Esophagus squamous epithelium (tissue), 5 donors: ENCODE data around the gene DOCK2. TPM values are rescaled to one million over a fixed set of nuclear protein-coding genes. Genes with fewer than 3 reads are reported as not detected.

Experiments
- DNase-seq: peaks from one replicate; lab custom pipeline; 2025; lab: John Stamatoyannopoulos, UW
- H3K27ac ChIP-seq, 4 donors: fragments of 200-600 bp; sonication (generic); one replicate each; pipeline ENCODE4 v1.5.1; 2016 to 2019; ENCODE audit warnings: mild to moderate bottlenecking in 1 of 4
- H3K27me3 ChIP-seq, 4 donors: fragments of 200-600 bp; sonication (generic); 1 replicate in 3 of 4; 2 replicates in 1 of 4; pipeline versions ENCODE4 v1.5.1 to v1.6.0; 2017 to 2021; ENCODE audit warnings: antibody characterized with exemption in 1 of 4
- H3K36me3 ChIP-seq, 3 donors: fragments of 200-600 bp; sonication (generic); one replicate each; pipeline ENCODE4 v1.5.1; 2016 to 2019
- H3K4me1 ChIP-seq, 3 donors: fragments of 200-600 bp; sonication (generic); one replicate each; pipeline ENCODE4 v1.5.1; 2017 to 2019
- H3K4me3 ChIP-seq, 4 donors: fragments of 200-600 bp; sonication (generic); 1 replicate in 3 of 4; 2 replicates in 1 of 4; pipeline ENCODE4 v1.5.1; 2016 to 2019; ENCODE audit warnings: mild to moderate bottlenecking in 2 of 4, moderate library complexity in 1 of 4
- H3K9me3 ChIP-seq, 3 donors: fragments of 200-600 bp; sonication (generic); one replicate each; pipeline ENCODE4 v1.5.1; 2016 to 2019
- CTCF ChIP-seq, 6 experiments: fragments of 450-650 bp in 4 of 6; fragments of 200-600 bp in 2 of 6; sonication (generic) in 2 of 6; IDR thresholded peaks; one replicate each; pipeline ENCODE4 v1.5.1; 2016 to 2019; ENCODE audit warnings: antibody characterized with exemption in 6 of 6, mild to moderate bottlenecking in 4 of 6, moderate library complexity in 4 of 6
- POLR2A ChIP-seq, 4 donors: fragments of 450-650 bp; IDR thresholded peaks; one replicate each; pipeline ENCODE4 v1.6.1; 2017; ENCODE audit warnings: antibody characterized with exemption in 4 of 4, mild to moderate bottlenecking in 4 of 4, moderate library complexity in 3 of 4
- WGBS, 2 donors: methylation state at CpG; one replicate each; pipeline ENCODE4 v1.1.5; 2018; 5-methylcytosine and 5-hydroxymethylcytosine counted together
- intact Hi-C: fragments of 100-400 bp; cut with DNase I; formaldehyde crosslinking; loops from one replicate; pipeline ENCODE4 v1.15.0; 2022
- total RNA-seq, 4 donors: library from RNA; depleted of rRNA; stranded (reverse); fragments of >200 nt; gene quantifications; one replicate each; pipeline ENCODE4 v1.1.0, GENCODE V29; 2016
- donor health status: DM: yes; HTN: yes; CAD: no.

Gene DOCK2
- total RNA-seq, 4 donors from 2014 or later = 4.1 to 14.5 (median 10.0) TPM

GRCh38 chr5:169599451-169599850, 37.6 kb upstream of the DOCK2 start:
- H3K27ac ChIP-seq = no peak overlapping the region
- H3K9me3 ChIP-seq = no peaks in the 10 kb centered on the region
- 87 to 91% methylated on average over 4 of the region's 4 CpGs for WGBS, 2 donors
- no peak for DNase-seq
- intact Hi-C loops = no loop called here
- peaks cover 0 to 100% (median 0%) of the 10 kb centered on the region in 3 donors for H3K36me3 ChIP-seq
- no peak for TF ChIP-seq CTCF (IDR thresholded peaks at IDR 0.05)
- TF ChIP-seq POLR2A (IDR thresholded peaks at IDR 0.05) = no peak
- no peak overlapping the region for H3K4me3 ChIP-seq
- H3K27me3 ChIP-seq = no peaks in the 10 kb centered on the region
- no peaks in the 10 kb centered on the region for H3K4me1 ChIP-seq

- DNase-seq = no peak
- H3K4me1 ChIP-seq = no peaks in the 10 kb centered on the region
- no peaks in the 10 kb centered on the region for H3K9me3 ChIP-seq
- no peaks in the 10 kb centered on the region for H3K27me3 ChIP-seq
- no peak overlapping the region for H3K4me3 ChIP-seq
- H3K27ac ChIP-seq = no peak overlapping the region
- intact Hi-C loops = no loop called here
- H3K36me3 ChIP-seq = peaks cover 0 to 76% (median 0%) of the 10 kb centered on the region in 3 donors
- TF ChIP-seq POLR2A (IDR thresholded peaks at IDR 0.05) (no peak), CTCF (IDR thresholded peaks at IDR 0.05) (no peak)
Observed at GRCh38 chr5:169602535-169602934, 34.5 kb upstream of the DOCK2 start.

GRCh38 chr5:169606279-169606678, 30.8 kb upstream of the DOCK2 start:
- DNase-seq = no peak
- WGBS, 2 donors = 79 to 90% methylated on average over 3 of the region's 3 CpGs

DNA sequence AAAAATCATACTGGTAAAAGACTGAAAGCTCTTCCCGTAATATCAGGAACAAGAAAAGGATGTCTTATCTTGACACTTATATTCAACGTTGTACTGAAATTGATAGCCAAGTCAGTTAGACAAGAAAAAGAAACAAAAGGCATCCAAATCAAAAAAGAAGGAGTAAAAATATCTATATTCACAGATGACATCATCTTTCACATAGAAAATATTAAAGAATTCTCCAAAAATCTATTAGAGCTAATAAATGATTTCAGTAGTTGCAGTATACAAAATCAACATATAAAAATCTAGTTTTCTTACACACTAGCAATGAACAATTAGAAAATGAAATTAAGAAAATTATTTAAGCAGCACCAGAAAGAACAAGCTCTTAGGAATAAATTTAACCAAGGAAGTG, 29.2 kb upstream of the DOCK2 start:
- H3K27ac ChIP-seq = no peak overlapping the region
- no peak for TF ChIP-seq POLR2A (IDR thresholded peaks at IDR 0.05)
- no peak for TF ChIP-seq CTCF (IDR thresholded peaks at IDR 0.05)
- intact Hi-C loops = no loop called here
- H3K4me3 ChIP-seq = no peak overlapping the region
- no peaks in the 10 kb centered on the region for H3K4me1 ChIP-seq
- no peaks in the 10 kb centered on the region for H3K9me3 ChIP-seq
- DNase-seq = no peak
- 81 to 84% methylated on average over 2 of the region's 2 CpGs for WGBS, 2 donors
- H3K27me3 ChIP-seq = peaks cover 0 to 5% (median 0%) of the 10 kb centered on the region in 4 donors
- peaks cover 0 to 22% (median 0%) of the 10 kb centered on the region in 3 donors for H3K36me3 ChIP-seq

More at GRCh38 chr5:169606279-169606678, 30.8 kb upstream of the DOCK2 start:
- Histone ChIP-seq H3K36me3 (peaks cover 0 to 38% (median 0%) of the 10 kb centered on the region in 3 donors), H3K27me3 (peaks cover 0 to 5% (median 0%) of the 10 kb centered on the region in 4 donors), H3K9me3 (no peaks in the 10 kb centered on the region), H3K4me1 (no peaks in the 10 kb centered on the region), H3K27ac (no peak overlapping the region), H3K4me3 (no peak overlapping the region)
- TF ChIP-seq POLR2A (IDR thresholded peaks at IDR 0.05) = no peak
- TF ChIP-seq CTCF (IDR thresholded peaks at IDR 0.05) = no peak
- intact Hi-C loops = no loop called here

DNA sequence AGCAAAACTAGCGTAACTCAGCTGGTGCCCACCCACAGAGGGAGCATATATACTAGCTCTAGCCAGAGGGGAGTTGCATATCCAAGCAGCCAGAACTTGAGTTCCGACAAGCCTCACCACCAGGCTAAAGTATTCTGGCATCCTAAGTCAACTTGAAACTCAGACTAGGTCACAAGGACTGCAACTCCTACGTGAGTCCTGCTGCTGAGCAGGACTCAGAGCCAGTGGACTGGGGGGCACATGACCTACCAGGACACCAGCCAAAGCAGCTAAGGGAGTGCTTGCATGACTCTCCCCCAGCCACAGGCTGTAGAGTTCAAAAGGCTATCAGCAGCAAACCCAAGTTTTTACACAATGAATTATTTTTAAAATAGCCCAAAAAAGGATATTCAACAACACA, 27.4 kb upstream of the DOCK2 start:
- Histone ChIP-seq H3K27ac (no peak overlapping the region), H3K4me3 (no peak overlapping the region), H3K4me1 (no peaks in the 10 kb centered on the region), H3K27me3 (peaks cover 0 to 5% (median 0%) of the 10 kb centered on the region in 4 donors), H3K9me3 (no peaks in the 10 kb centered on the region), H3K36me3 (peaks cover 0 to 4% (median 0%) of the 10 kb centered on the region in 3 donors)
- intact Hi-C loops = no loop called here
- 83% methylated on average over 1 of the region's 3 CpGs; no CpG with 5 or more reads in 1 of the 2 donors for WGBS, 2 donors
- TF ChIP-seq POLR2A (IDR thresholded peaks at IDR 0.05) (no peak), CTCF (IDR thresholded peaks at IDR 0.05) (no peak)
- no peak for DNase-seq
